H9 (cell line): ENCODE data around the gene NAPG. TPM values are rescaled to one million over a fixed set of nuclear protein-coding genes. Genes with fewer than 3 reads are reported as not detected.

Experiments
- DNase-seq: peaks from one replicate; pipeline ENCODE4 v3.0.0-alpha.2; 2017
- H2AFZ ChIP-seq: one replicate; pipeline ENCODE4 v1.6.1; 2013; ENCODE audit warnings: mild to moderate bottlenecking, low read length, control low read depth, moderate library complexity
- H2AK5ac ChIP-seq: 2 replicates; pipeline ENCODE4 v1.6.1; 2013; ENCODE audit warnings: low read length, control low read depth, mixed read lengths; ENCODE audit not compliant: insufficient read length
- H2BK120ac ChIP-seq: one replicate; pipeline ENCODE4 v1.6.1; 2013; ENCODE audit warnings: low read depth, mild to moderate bottlenecking, low read length, control low read depth, inconsistent platforms; ENCODE audit not compliant: poor library complexity, severe bottlenecking
- H2BK12ac ChIP-seq: 2 replicates; pipeline ENCODE4 v1.6.1; 2013; ENCODE audit warnings: low read length, control low read depth, mixed read lengths, low read depth; ENCODE audit not compliant: insufficient read length
- H2BK15ac ChIP-seq: 2 replicates; pipeline ENCODE4 v1.6.1; 2013; ENCODE audit warnings: low read depth, low read length, control low read depth
- H2BK20ac ChIP-seq: one replicate; pipeline ENCODE4 v1.6.1; 2013; ENCODE audit warnings: low read depth, mild to moderate bottlenecking, low read length, control low read depth, inconsistent platforms; ENCODE audit not compliant: poor library complexity, severe bottlenecking
- H2BK5ac ChIP-seq: 2 replicates; pipeline ENCODE4 v1.6.1; 2013; ENCODE audit warnings: low read length, control low read depth, mixed read lengths; ENCODE audit not compliant: insufficient read length
- H3K14ac ChIP-seq: 2 replicates; pipeline ENCODE4 v1.6.1; 2013; ENCODE audit warnings: low read length, control low read depth; ENCODE audit not compliant: insufficient read depth
- H3K18ac ChIP-seq: 2 replicates; pipeline ENCODE4 v1.6.1; 2013; ENCODE audit warnings: low read depth, mild to moderate bottlenecking, mixed read lengths, low read length, control low read depth; ENCODE audit not compliant: insufficient read length
- H3K23ac ChIP-seq: 2 replicates; pipeline ENCODE4 v1.6.1; 2013; ENCODE audit warnings: low read length, control low read depth, mixed read lengths, low read depth; ENCODE audit not compliant: insufficient read length
- H3K23me2 ChIP-seq: 2 replicates; pipeline ENCODE4 v1.6.1; 2013; ENCODE audit warnings: low read depth, mild to moderate bottlenecking, mixed read lengths, low read length, control low read depth; ENCODE audit not compliant: insufficient read length, poor library complexity, severe bottlenecking
- H3K27ac ChIP-seq: 2 replicates; pipeline ENCODE4 v1.5.1; 2013; ENCODE audit warnings: low read length, control low read depth, mixed read lengths, low read depth; ENCODE audit not compliant: insufficient read length
- H3K27me3 ChIP-seq: 2 replicates; pipeline ENCODE4 v1.6.1; 2013; ENCODE audit warnings: low read length, control low read depth, inconsistent platforms; ENCODE audit not compliant: insufficient read depth
- H3K4ac ChIP-seq: 2 replicates; pipeline ENCODE4 v1.6.1; 2013; ENCODE audit warnings: low read depth, mild to moderate bottlenecking, control low read depth, inconsistent platforms, low read length, moderate library complexity
- H3K4me1 ChIP-seq: 2 replicates; pipeline ENCODE4 v1.6.1; 2013; ENCODE audit warnings: low read length, control low read depth, inconsistent platforms; ENCODE audit not compliant: insufficient read depth
- H3K4me2 ChIP-seq: 2 replicates; pipeline ENCODE4 v1.6.1; 2013; ENCODE audit warnings: low read length, control low read depth, mixed read lengths; ENCODE audit not compliant: insufficient read length, insufficient read depth
- H3K56ac ChIP-seq: 2 replicates; pipeline ENCODE4 v1.6.1; 2013; ENCODE audit warnings: low read depth, mild to moderate bottlenecking, mixed read lengths, low read length, control low read depth; ENCODE audit not compliant: insufficient read length
- H3K79me1 ChIP-seq: 2 replicates; pipeline ENCODE4 v1.6.1; 2013; ENCODE audit warnings: low read depth, mild to moderate bottlenecking, moderate library complexity, low read length, control low read depth, inconsistent platforms; ENCODE audit not compliant: insufficient read depth, poor library complexity, severe bottlenecking
- H3K79me2 ChIP-seq: 2 replicates; pipeline ENCODE4 v1.6.1; 2013; ENCODE audit warnings: low read length, control low read depth, inconsistent platforms; ENCODE audit not compliant: insufficient read depth
- H3K9ac ChIP-seq: 2 replicates; pipeline ENCODE4 v1.6.1; 2013; ENCODE audit warnings: low read length, control low read depth, mixed read lengths; ENCODE audit not compliant: insufficient read length; ENCODE audit errors: extremely low read depth
- H3K9me3 ChIP-seq: one replicate; pipeline ENCODE4 v1.6.1; 2013; ENCODE audit warnings: low read depth, low read length, inconsistent platforms; ENCODE audit not compliant: control insufficient read depth
- H3T11ph ChIP-seq: one replicate; pipeline ENCODE4 v1.6.1; 2013; ENCODE audit warnings: mild to moderate bottlenecking, low read length, control low read depth, inconsistent platforms
- H4K20me1 ChIP-seq: one replicate; pipeline ENCODE4 v1.6.1; 2013; ENCODE audit not compliant: control insufficient read depth, insufficient read length, insufficient read depth
- H4K5ac ChIP-seq: 2 replicates; pipeline ENCODE4 v1.6.1; 2013; ENCODE audit warnings: low read depth, mild to moderate bottlenecking, mixed read lengths, low read length, control low read depth; ENCODE audit not compliant: insufficient read length
- H4K8ac ChIP-seq: replicated peaks from 2 replicates; pipeline ENCODE4 v1.6.1; 2013; ENCODE audit warnings: low read length, control low read depth, mixed read lengths, low read depth; ENCODE audit not compliant: insufficient read length
- H4K91ac ChIP-seq: 2 replicates; pipeline ENCODE4 v1.6.1; 2013; ENCODE audit warnings: low read depth, mild to moderate bottlenecking, moderate library complexity, mixed read lengths, low read length, control low read depth; ENCODE audit not compliant: insufficient read length
- H3K27ac Mint-ChIP-seq, 3 experiments: 2 replicates in 2 of 3; 3 replicates in 1 of 3; pipeline ENCODE4 v1.8.0; 2020 to 2021; ENCODE audit warnings: mixed read lengths in 3 of 3, mild to moderate bottlenecking in 1 of 3, moderate library complexity in 1 of 3
- H3K27me3 Mint-ChIP-seq: 2 replicates; pipeline ENCODE4 v1.8.0; 2021; ENCODE audit warnings: low read depth, mild to moderate bottlenecking, moderate library complexity, mixed read lengths
- H3K36me3 Mint-ChIP-seq, 3 experiments: 2 replicates in 2 of 3; 3 replicates in 1 of 3; pipeline ENCODE4 v1.8.0; 2020 to 2021; ENCODE audit warnings: low read depth in 3 of 3, mixed read lengths in 3 of 3; ENCODE audit not compliant: insufficient read depth in 1 of 3
- H3K4me1 Mint-ChIP-seq, 2 experiments: 2 replicates each; pipeline ENCODE4 v1.8.0; 2020; ENCODE audit warnings: mixed read lengths in 2 of 2
- H3K4me3 Mint-ChIP-seq, 2 experiments: 2 replicates in 1 of 2; 3 replicates in 1 of 2; pipeline ENCODE4 v1.8.0; 2020 to 2021; ENCODE audit warnings: mild to moderate bottlenecking in 2 of 2, mixed read lengths in 2 of 2, moderate library complexity in 1 of 2
- H3K9me3 Mint-ChIP-seq, 2 experiments: 2 replicates in 1 of 2; 3 replicates in 1 of 2; pipeline ENCODE4 v1.8.0; 2020; ENCODE audit warnings: mild to moderate bottlenecking in 2 of 2, mixed read lengths in 2 of 2, moderate library complexity in 1 of 2
- CTCF ChIP-seq: fragments of 200-600 bp; sonication (generic); conservative IDR thresholded peaks from 3 replicates; pipeline ENCODE4 v1.8.0; 2021; ENCODE audit warnings: antibody characterized with exemption, mild to moderate bottlenecking
- total RNA-seq: library from RNA; stranded (reverse); gene quantifications from 2 replicates; pipeline ENCODE4 v1.2.1, GENCODE V29; 2021

The NAPG gene
- total RNA-seq, 1 experiment from 2014 or later = 30.9 TPM

GRCh38 chr18:10543277-10543676, 17.4 kb downstream of the NAPG start:
- Histone ChIP-seq H4K91ac (no peak overlapping the region), H4K8ac (no peak overlapping the region), H3K9ac (no peak overlapping the region), H2BK20ac (no peak overlapping the region), H3K14ac (no peak overlapping the region), H2BK12ac (no peak overlapping the region), H3K4ac (no peak overlapping the region), H2BK120ac (no peak overlapping the region), H3K79me1 (no peaks in the 10 kb centered on the region), H2BK15ac (no peak overlapping the region), H2AFZ (no peak overlapping the region), H3T11ph (no peak overlapping the region), H3K27ac (no peak overlapping the region), H3K18ac (no peak overlapping the region), H3K9me3 (no peaks in the 10 kb centered on the region), H4K20me1 (no peaks in the 10 kb centered on the region), H2AK5ac (no peak overlapping the region), H3K4me1 (no peaks in the 10 kb centered on the region), H3K23me2 (no peaks in the 10 kb centered on the region), H3K27me3 (no peaks in the 10 kb centered on the region; the same call in 1 of the 2 replicates), H2BK5ac (no peak overlapping the region), H3K56ac (no peak overlapping the region), H4K5ac (no peak overlapping the region), H3K4me2 (no peak overlapping the region), H3K79me2 (no peaks in the 10 kb centered on the region; the same call in 1 of the 2 replicates), H3K23ac (no peak overlapping the region)
- Mint-ChIP-seq H3K9me3 (no peaks in the 10 kb centered on the region), H3K27me3 (no peaks in the 10 kb centered on the region), H3K36me3 (peaks cover 25 to 80% (median 78%) of the 10 kb centered on the region in 3 experiments; a peak in 6 of 7 replicates), H3K4me1 (peaks cover 0 to 7% of the 10 kb centered on the region in 2 experiments; a peak in 1 of 4 replicates), H3K27ac (no peak overlapping the region), H3K4me3 (no peak overlapping the region)
- DNase-seq = no peak
- TF ChIP-seq CTCF = no peak
